ENCODE data around the gene DNAJC18. TPM values are rescaled to one million over a fixed set of nuclear protein-coding genes. Genes with fewer than 3 reads are reported as not detected.
"Not testable (repeated sequence)": the region's sequence is repeated elsewhere in the genome, so short reads cannot be mapped to it uniquely, and the experiment has no call there.

The DNAJC18 gene
- total RNA-seq, 1 donor from 2014 or later, result 6.6 TPM

DNA sequence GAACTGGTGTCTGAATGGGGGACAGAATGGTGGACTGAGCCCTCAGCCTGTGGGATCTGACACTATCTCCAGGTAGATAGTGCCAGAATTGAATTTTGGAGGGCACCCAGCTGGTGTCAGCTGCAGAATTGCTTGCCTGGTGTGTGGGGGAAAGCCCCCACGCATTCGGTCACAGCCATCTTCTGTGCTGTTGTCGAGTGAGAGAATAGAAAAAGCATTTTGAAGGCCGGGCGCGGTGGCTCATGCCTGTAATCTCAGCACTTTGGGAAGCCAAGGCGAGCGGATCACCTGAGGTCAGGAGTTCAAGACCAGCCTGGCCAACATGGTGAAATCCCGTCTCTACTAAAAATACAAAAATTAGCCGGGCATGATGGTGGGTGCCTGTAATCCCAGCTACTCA, 52.4 kb downstream of the DNAJC18 start:
- DNase-seq, result not testable (repeated sequence)

GRCh38 chr5:139386050-139386438, 53.3 kb downstream of the DNAJC18 start:
- no peak for DNase-seq

- no peak for DNase-seq
These were observed 54.0 kb downstream of the DNAJC18 start for GRCh38 chr5:139385061-139386049.

GRCh38 chr5:139384591-139385051, 54.7 kb downstream of the DNAJC18 start:
- no peak for DNase-seq

DNA sequence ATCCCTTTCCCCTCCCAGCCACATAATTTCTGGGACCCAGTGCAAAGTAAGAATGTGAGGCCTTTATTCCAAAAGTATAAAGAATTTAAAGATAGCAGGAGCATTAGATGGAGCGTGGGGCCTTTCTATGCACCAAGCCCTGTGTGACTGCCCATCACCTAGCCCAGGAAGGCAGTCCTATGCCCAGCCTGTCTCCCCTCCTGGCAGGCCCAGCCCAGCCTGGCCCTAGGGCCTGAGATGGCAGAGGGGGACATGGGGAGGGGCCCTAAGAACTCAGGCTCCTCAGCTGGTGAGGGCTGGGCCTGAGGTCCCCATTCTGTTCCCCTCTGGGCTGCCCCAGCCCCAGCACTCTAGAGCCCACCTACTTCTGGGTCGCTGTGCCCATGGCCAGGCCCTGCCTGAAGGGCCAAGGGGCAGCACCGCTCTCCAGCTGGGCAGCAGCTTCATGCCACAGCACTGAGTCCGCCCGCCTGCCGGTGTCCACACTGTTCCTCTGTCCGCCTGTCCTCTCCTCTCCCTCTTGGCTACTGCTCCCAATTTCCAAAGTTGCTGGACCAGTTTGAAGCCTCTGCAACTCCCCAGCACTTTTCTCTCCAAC, 55.2 kb downstream of the DNAJC18 start:
- DNase-seq, result no peak

DNA sequence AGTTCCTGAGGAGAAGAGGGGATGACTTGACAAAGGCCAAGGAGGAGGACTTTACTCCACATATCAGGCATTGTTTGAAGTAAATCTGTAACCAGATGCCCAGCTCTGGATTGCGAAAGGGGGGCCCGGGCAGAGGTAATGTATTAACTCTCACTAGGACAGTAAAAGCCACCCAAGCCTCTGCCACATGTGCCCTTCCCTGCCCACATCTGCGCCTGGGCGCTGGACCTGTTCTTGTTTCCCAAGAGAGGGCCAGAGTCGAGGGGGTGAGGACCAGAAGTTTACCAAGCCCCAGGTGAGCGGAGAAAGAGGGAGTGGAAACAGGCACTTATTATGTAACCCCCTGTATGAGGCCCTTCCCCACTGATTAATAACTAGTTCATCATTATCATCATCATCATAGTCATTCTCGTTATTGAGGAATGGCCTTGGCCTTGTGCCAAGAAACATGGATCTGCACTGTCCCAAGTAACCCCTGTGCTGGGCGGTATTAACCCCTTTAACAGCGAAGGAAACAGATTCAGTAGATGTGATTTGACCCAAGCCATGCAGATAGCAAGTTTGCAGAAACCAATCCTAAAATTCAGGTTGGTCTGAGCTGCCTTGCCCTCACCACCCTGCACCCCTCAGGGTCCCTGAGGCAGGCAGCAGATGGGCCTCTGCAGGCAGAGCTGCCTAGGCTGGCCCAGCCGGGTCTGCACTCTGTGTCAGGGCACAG, 55.9 kb downstream of the DNAJC18 start, which contains the start of gene SLC23A1:
TSS of gene SLC23A1 (minus strand) at position 23 of the 718 bp plus-strand sequence. CDS start 44 bp downstream, outside the sequence.
- no peak for DNase-seq

DNA sequence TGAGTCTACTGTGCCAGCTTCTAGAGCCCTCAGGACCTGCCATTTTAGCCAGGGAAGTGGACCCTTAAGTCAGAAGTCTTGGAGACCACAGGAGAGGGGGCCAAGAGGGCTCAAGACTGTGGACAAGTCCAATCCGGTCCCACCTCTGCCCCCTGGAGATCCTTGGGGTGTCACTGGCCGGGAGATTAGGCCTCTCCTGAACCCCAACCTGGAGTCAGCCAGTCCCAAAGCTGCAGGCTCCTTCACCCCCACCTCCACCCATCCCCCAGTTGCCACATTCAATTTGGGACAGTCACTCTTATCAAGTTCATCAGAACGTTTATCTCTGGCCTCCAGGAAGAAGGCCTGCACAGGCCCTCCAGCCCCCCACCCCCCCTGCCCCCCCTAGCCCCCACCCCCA, 56.5 kb downstream of the DNAJC18 start:
- no peak for DNase-seq

DNA sequence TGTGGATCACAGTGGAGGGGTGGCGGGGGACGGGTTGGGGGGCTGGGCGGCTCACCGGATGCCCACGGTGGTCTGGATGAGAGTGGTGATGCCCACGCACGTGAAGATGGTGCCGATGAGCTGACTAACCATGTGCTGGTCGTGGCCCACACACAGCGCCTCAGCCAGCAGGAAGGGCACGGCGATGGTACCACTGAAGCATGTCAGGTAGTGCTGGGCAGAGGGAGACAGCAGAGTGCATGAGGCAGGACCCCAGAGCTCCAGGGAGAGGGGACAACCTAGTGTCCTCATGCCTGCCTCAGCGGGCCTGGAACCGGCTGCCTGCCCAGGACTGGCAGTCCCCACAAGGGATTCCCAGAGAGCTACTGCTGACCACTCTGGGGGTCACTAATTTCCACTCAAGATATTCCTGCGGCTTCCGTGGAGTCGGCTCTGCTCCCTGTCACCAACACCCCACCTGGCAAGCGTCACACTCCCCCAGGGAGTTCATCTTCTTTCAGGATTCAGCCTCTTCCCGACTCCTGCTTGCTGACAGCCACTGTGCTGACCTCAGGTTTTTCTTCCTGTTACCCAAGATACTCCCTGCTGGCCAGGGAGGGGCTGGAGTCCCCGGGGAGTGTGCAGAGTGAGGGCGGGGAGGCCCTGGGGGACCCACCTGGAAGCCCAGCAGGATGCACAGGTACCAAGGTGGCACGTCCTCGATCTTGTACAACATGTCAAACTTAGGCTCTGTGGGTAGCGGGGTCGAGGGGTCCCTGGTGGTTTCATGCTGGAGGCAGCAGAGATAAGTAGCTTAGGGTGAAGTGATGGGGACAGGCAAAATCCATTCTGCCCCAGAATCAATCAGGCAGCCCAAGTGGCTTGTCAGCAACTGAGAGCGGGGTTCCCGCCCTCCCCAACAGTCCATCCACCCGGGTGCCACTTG, 57.2 kb downstream of the DNAJC18 start:
- no peak for DNase-seq

DNA sequence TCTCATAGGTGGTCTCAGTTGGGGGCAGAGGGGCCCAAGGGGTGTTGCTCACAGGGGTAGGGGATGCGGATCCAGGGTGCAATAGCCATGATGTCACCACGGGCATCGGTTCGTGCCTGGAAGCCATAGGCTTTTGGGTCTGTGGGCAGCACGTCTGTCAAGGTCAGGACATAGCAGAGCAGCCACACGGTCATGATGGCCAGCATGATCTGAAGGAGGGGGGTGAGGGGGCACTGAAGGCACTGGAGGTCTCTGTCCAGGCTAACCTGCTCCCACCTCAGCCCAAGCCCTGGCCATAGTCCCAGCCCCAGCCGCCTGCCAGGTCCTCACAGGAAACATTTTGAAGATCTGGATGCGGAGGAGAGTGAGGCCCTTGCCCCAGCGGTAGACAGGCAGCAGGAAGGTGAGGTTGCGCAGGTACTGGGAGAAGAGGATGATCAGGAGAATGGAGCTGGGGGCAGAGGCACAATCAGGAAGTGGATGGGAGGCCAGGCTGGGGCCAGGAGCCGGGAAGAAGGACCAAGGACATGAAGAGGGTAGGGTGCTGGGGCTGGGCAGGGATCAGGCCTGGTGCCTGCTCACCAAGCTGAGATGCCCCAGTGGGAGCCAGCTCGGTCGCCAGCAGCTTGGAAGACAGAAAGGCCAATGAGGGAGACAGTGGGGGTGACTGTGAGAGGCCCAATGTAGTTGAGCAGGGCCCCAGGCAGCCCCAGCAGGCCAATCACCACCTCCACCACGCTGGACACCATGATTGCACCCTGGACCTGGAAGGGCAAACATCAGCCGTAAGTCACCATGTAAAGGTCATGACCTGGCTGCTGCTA, 59.5 kb downstream of the DNAJC18 start:
- DNase-seq, result no peak

DNA sequence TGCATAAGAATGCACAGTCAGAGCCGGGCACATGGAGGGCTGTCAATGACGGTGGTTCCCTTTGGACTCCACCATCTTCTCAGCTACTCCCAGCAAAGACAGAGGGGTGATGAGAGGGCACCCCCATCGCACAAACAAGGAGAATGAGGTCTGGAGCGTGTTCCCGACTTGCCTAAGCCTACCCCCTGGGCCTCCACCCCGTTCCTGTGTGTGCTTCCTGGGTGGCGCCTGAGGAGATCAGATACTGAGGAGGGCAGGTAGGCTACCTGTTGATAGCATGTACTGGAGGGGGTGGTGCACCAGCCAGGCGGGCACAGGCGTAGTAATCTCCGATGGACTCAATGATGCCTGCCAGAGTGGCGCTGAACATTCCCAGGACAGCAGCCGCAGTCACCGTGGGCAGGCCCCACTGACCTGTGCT, 60.4 kb downstream of the DNAJC18 start:
- no peak for DNase-seq

GRCh38 chr5:139378101-139378825, 61.1 kb downstream of the DNAJC18 start:
- no peak for DNase-seq

GRCh38 chr5:139377226-139377625, 62.1 kb downstream of the DNAJC18 start:
- no peak for DNase-seq

GRCh38 chr5:139376364-139376763, 63.0 kb downstream of the DNAJC18 start:
- DNase-seq, result no peak

DNA sequence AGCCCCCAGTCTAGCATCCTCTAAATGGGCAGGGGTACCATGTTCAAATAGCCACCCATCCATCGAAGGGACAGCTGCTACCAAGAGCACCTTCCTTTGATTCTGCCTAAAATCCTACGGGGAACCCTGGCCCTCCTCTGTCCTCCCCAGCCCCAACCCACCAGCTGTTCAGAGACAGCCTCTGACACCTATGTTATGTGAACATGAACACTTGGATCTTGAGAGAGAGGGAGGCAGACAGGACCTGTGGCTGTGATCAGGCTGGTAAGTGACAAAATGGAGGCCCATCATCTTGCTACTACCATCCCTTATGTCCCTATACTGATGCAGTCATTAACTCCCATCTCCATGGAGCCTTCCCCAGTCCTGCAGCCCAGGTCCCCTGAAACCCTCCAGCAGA, 64.4 kb downstream of the DNAJC18 start:
- no peak for DNase-seq

GRCh38 chr5:139371482-139372435, 67.6 kb downstream of the DNAJC18 start:
- DNase-seq, result no peak

DNA sequence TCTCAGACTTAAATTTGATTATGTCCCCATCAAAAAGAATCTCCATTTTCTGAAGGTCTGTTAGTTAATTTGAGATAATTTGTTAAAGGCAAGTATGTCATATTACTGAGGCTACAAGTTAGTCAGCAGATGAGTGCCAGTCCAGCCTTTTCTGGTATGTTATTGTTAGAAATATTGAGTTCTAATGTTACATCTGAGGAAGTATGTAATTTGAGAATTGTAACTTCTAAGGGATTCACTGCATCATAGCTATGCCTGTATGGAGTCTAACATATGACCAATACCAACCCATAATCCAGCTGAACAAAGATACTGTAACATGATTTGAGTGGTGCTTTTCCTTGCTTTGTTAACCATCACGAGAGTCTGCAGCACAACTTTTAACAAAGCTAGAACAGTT, 70.1 kb downstream of the DNAJC18 start:
- DNase-seq, result no peak

DNA sequence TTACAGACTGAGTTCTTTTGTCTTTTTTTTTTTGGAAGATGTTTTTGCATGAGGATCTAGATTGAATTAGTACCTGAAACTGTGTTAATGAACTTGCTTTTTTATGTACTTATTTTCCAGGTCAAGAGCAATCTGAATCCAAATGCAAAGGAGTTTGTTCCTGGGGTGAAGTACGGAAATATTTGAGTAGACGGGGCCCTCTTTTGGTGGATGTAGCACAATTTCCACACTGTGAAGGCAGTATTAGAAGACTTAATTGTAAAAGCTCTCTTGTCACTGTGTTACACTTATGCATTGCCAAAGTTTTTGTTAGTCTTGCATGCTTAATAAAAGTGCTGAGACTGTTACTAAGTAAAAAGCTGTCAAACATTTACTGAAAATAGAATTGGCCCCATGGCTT, 70.7 kb downstream of the DNAJC18 start:
- no peak for DNase-seq

- DNase-seq, result no peak
These were observed 74.9 kb downstream of the DNAJC18 start for GRCh38 chr5:139364466-139364865.

DNA sequence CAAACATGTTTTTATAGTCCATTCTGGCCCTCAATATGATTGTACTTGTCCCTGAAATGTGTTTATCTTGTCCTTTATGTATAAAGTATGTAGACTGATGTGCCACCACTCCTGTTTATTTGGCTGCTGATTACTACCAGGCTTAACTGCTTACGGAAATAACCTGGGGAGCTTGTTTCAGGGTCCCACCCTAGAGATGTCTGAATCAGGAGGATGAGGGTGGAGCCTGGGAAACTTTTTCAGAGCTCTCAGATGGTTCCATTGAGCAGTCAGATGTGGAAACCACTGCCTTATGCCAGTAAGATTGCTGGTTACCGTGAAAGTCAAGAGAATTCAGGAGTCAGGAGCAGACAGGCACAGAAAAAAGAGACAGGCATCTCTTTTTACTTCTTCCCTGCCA, 75.4 kb downstream of the DNAJC18 start:
- no peak for DNase-seq
